B cell (primary cell): Measurements from ENCODE around the gene GJB2. TPM values are rescaled to one million over a fixed set of nuclear protein-coding genes. Genes with fewer than 3 reads are reported as not detected.
A peak's percentile ranks its signal among the peaks of the same experiment; 100 is the strongest.

Source experiments
- ATAC-seq: fragments of 200-7000 bp; cut with Tn5 transposase; one replicate; pipeline ENCODE4 v1.10.0; 2021; ENCODE audit warnings: low read depth, mild to moderate bottlenecking, moderate number of reproducible peaks, moderate library complexity
- CTCF ChIA-PET: fragments of 350-600 bp; sonication (Branson Sonifier 250); formaldehyde crosslinking; loops from one replicate; lab custom pipeline; 2021; ENCODE audit warnings: antibody characterized with exemption, inconsistent platforms; lab: Charles Lee
- POLR2A ChIA-PET: fragments of 350-600 bp; sonication (Branson Sonifier 250); formaldehyde crosslinking; loops from one replicate; lab custom pipeline; 2021; ENCODE audit warnings: antibody characterized with exemption; lab: Charles Lee
- DNase-seq: peaks from one replicate; pipeline ENCODE4 v3.0.0; 2013
- H2AFZ ChIP-seq: 2 replicates; pipeline ENCODE4 v1.6.1; 2012; ENCODE audit warnings: mild to moderate bottlenecking, low read depth, low read length; ENCODE audit not compliant: insufficient read depth, poor library complexity, severe bottlenecking
- H3K27ac ChIP-seq, 2 donors: 1 replicate in 1 of 2; 2 replicates in 1 of 2; pipeline ENCODE4 v1.5.1; 2012 to 2013; ENCODE audit warnings: low read length in 2 of 2, mild to moderate bottlenecking in 2 of 2, moderate library complexity in 1 of 2
- H3K27me3 ChIP-seq, 4 experiments: fragments of 200-600 bp in 1 of 4; sonication (generic) in 1 of 4; replicated peaks in 1 of 4; 1 replicate in 2 of 4; 2 replicates in 2 of 4; pipeline versions ENCODE4 v1.6.1 to v1.7.0; 2013 to 2016; ENCODE audit warnings: low read length in 3 of 4, mild to moderate bottlenecking in 2 of 4, mixed read lengths in 1 of 4, moderate library complexity in 1 of 4; ENCODE audit not compliant: insufficient read depth in 4 of 4, control insufficient read depth in 3 of 4; ENCODE audit errors: control extremely low read depth in 1 of 4
- H3K36me3 ChIP-seq, 2 experiments: replicated peaks in 1 of 2; 1 replicate in 1 of 2; 2 replicates in 1 of 2; pipeline versions ENCODE4 v1.6.1 to v1.7.1; 2013; ENCODE audit warnings: low read length in 1 of 2; ENCODE audit not compliant: insufficient read depth in 2 of 2, control insufficient read depth in 1 of 2; ENCODE audit errors: control extremely low read depth in 1 of 2, extremely low read depth in 1 of 2
- H3K4me1 ChIP-seq, 2 donors: fragments of 200-600 bp in 1 of 2; sonication (generic) in 1 of 2; 1 replicate in 1 of 2; 2 replicates in 1 of 2; pipeline versions ENCODE4 v1.5.1 to v1.6.1; 2013 to 2017; ENCODE audit warnings: low read length in 2 of 2; ENCODE audit not compliant: control insufficient read depth in 2 of 2, insufficient read depth in 2 of 2
- H3K4me2 ChIP-seq: replicated peaks from 2 replicates; pipeline ENCODE3; 2012; ENCODE audit warnings: mild to moderate bottlenecking, low read depth, low read length; ENCODE audit not compliant: poor library complexity, severe bottlenecking
- H3K4me3 ChIP-seq, 5 experiments: fragments of 200-600 bp in 1 of 5; sonication (generic) in 1 of 5; 1 replicate in 3 of 5; 2 replicates in 2 of 5; pipeline versions ENCODE4 v1.5.1 to v1.7.0; 2011 to 2016; ENCODE audit warnings: low read length in 4 of 5, mild to moderate bottlenecking in 4 of 5, low read depth in 2 of 5, control low read depth in 1 of 5, moderate library complexity in 1 of 5; ENCODE audit not compliant: insufficient read depth in 1 of 5; ENCODE audit errors: control extremely low read depth in 1 of 5, extremely low read depth in 1 of 5
- H3K79me2 ChIP-seq: fragments of 200-600 bp; sonication (generic); one replicate; pipeline ENCODE4 v1.6.0; 2016; ENCODE audit warnings: low read length; ENCODE audit not compliant: control insufficient read depth, insufficient read depth
- H3K9ac ChIP-seq: fragments of 200-600 bp; sonication (generic); 2 replicates; pipeline ENCODE4 v1.6.1; 2017; ENCODE audit warnings: mild to moderate bottlenecking, low read length, moderate library complexity
- H3K9me3 ChIP-seq, 3 donors: one replicate each; pipeline versions ENCODE4 v1.6.1 to v1.7.1; 2013; ENCODE audit warnings: low read length in 2 of 3; ENCODE audit not compliant: control insufficient read depth in 2 of 3, insufficient read depth in 1 of 3; ENCODE audit errors: control extremely low read depth in 1 of 3
- H4K20me1 ChIP-seq: 2 replicates; pipeline ENCODE4 v1.6.0; 2012; ENCODE audit warnings: mild to moderate bottlenecking, low read length; ENCODE audit not compliant: insufficient read depth, control insufficient read depth, poor library complexity, severe bottlenecking
- H3K27ac Mint-ChIP-seq: one replicate; pipeline ENCODE4 v1.8.0; 2021; ENCODE audit warnings: mixed read lengths
- H3K27me3 Mint-ChIP-seq: one replicate; pipeline ENCODE4 v1.8.0; 2021; ENCODE audit warnings: mixed read lengths
- H3K4me1 Mint-ChIP-seq: one replicate; pipeline ENCODE4 v1.8.0; 2021; ENCODE audit warnings: mixed read lengths
- H3K4me3 Mint-ChIP-seq: one replicate; pipeline ENCODE4 v1.8.0; 2021; ENCODE audit warnings: mixed read lengths
- H3K9me3 Mint-ChIP-seq: one replicate; pipeline ENCODE4 v1.8.0; 2022; ENCODE audit warnings: mixed read lengths; ENCODE audit not compliant: insufficient read depth
- EZH2 ChIP-seq: IDR thresholded peaks from 2 replicates; pipeline ENCODE4 v1.6.1; 2012; ENCODE audit warnings: borderline replicate concordance, low read depth, mild to moderate bottlenecking, moderate library complexity, low read length; ENCODE audit not compliant: insufficient read depth, poor library complexity, severe bottlenecking
- WGBS: methylation state at CpG from one replicate; pipeline ENCODE4 v1.1.5; 2013; ENCODE audit warnings: missing lambda C conversion rate; ENCODE audit not compliant: insufficient coverage; 5-methylcytosine and 5-hydroxymethylcytosine counted together
- intact Hi-C: fragments of 100-400 bp; cut with micrococcal nuclease; formaldehyde crosslinking; loops from one replicate; pipeline ENCODE4 v1.10.0; 2022
- polyA plus RNA-seq: library from polyadenylated mRNA; depleted of rRNA; stranded (reverse); fragments of >200 nt; gene quantifications from 2 replicates; pipeline ENCODE4 v1.2.3, GENCODE V29; 2012
- total RNA-seq, 2 donors: library from RNA; stranded (reverse); fragments of 120-200 nt in 1 of 2; gene quantifications; 1 replicate in 1 of 2; 2 replicates in 1 of 2; pipeline versions ENCODE4 v1.2.3 to v1.2.4, GENCODE V29; 2013 to 2022
- TF ChIP-seq, protein P1 (sequence below): fragments of 200-600 bp; IDR thresholded peaks from one replicate; pipeline ENCODE4 v1.8.0; 2022; ENCODE audit warnings: antibody characterized with exemption, mild to moderate bottlenecking

The GJB2 gene
- total and polyA plus RNA-seq, 2 donors (not counting 1 experiment from before 2014, with no cell fraction given) = not detected

DNA sequence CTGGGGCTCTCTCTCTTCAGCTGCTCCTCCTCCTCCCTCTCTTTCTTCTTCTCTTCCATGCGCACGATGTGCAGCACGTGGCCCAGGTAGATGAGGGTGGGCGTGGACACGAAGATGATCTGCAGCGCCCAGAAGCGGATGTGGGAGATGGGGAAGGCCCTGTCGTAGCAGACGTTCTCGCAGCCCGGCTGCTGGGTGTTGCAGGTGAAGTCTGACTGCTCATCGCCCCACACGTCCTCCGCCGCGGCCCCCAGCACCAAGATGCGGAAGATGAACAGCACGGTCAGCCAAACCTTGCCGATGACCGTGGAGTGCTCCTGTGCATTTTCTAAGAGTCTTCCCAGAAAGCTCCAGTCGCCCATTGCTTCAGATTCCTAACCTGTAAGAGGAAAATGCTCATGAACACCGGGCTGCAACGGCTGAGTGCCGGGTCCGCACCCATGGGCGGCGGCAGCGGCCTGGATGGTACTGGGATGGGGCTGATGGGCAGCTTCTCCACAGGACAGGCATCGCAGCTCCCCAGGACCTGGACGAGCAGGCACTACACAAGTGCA is 49.7 kb downstream of the GJB2 start:
- Histone ChIP-seq H3K27ac (no peak overlapping the region), H3K9ac (no peak overlapping the region), H3K27me3 (peaks cover 0 to 19% (median 7%) of the 10 kb centered on the region in 4 experiments), H4K20me1 (peaks cover 4% of the 10 kb centered on the region), H3K4me1 (peaks cover 2 to 6% of the 10 kb centered on the region in 2 donors), H3K79me2 (no peaks in the 10 kb centered on the region), H2AFZ (no peak overlapping the region), H3K9me3 (peaks cover 0 to 10% (median 0%) of the 10 kb centered on the region in 3 donors), H3K4me3 (no peak overlapping the region), H3K36me3 (no peaks in the 10 kb centered on the region), H3K4me2 (peak overlapping the region; percentile 40)
- no peaks in the 10 kb centered on the region for H3K4me1 Mint-ChIP-seq
- no peak for DNase-seq
- no peak overlapping the region for H3K27ac Mint-ChIP-seq
- CTCF ChIA-PET = no interaction called here
- no peaks in the 10 kb centered on the region for H3K9me3 Mint-ChIP-seq
- no peak for ATAC-seq
- H3K27me3 Mint-ChIP-seq = peaks cover 49% of the 10 kb centered on the region
- intact Hi-C loops = no loop called here
- POLR2A ChIA-PET = no interaction called here
- H3K4me3 Mint-ChIP-seq = no peak overlapping the region
- no peak for TF ChIP-seq EZH2
- WGBS = 89% methylated on average over 25 of the region's 30 CpGs

DNA sequence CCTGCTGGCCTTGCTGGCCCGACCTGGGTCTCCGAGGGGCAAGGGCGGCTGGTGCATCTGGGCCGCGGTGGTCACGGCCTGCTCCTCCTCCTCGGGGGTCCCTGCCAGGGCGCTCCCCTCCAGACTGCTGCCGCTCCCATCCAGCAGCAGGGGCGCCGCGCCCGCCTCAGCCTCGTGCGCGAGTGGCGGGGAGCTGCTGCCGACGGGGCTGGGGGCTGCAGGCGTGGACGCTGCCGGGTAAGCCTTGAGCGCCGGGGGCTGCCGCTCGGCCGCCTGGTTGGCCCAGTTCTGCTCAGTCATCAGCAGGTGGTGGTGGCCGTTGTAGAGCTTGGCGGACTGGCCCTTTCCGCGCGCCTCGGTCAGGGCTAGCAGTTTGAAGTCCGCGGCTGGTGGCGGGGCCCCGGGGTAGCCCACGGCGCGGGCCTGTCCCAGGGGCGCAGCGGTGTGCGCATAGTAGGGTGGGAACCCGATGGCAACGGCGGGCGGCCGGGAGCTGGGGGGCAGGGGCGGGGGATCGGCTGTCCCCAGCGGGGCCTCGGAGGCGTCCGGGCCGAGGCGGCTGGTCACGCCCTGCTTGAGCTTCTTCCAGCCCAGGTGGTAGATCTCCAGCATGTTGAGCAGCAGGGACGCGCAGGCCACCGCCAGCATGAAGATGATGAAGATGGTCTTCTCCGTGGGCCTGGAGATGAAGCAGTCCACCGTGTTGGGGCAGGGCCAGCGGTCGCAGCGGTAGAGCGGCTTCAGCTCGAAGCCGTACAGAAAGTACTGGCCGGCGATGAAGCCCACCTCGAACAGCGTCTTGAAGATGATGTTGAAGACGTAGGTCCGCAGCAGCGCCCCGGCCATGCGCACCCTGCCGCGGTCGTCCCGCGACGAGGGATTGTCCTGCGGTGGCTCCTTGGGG is 50.5 kb downstream of the GJB2 start:
- ChIA-PET POLR2A (no interaction called here), CTCF (no interaction called here)
- WGBS = 33% methylated on average over 81 of the region's 84 CpGs
- H3K27me3 ChIP-seq = peaks cover 0 to 26% (median 8%) of the 10 kb centered on the region in 4 experiments
- peaks cover 53% of the 10 kb centered on the region for H3K27me3 Mint-ChIP-seq
- no peak overlapping the region for H3K9ac ChIP-seq
- peaks cover 2 to 6% of the 10 kb centered on the region in 2 donors for H3K4me1 ChIP-seq
- no peaks in the 10 kb centered on the region for H3K4me1 Mint-ChIP-seq
- intact Hi-C loops = no loop called here
- no peak overlapping the region for H3K4me3 ChIP-seq
- peak overlapping the region; percentile 40 for H3K4me2 ChIP-seq
- ATAC-seq (no peak), DNase-seq (no peak)
- TF ChIP-seq, protein P1, sequence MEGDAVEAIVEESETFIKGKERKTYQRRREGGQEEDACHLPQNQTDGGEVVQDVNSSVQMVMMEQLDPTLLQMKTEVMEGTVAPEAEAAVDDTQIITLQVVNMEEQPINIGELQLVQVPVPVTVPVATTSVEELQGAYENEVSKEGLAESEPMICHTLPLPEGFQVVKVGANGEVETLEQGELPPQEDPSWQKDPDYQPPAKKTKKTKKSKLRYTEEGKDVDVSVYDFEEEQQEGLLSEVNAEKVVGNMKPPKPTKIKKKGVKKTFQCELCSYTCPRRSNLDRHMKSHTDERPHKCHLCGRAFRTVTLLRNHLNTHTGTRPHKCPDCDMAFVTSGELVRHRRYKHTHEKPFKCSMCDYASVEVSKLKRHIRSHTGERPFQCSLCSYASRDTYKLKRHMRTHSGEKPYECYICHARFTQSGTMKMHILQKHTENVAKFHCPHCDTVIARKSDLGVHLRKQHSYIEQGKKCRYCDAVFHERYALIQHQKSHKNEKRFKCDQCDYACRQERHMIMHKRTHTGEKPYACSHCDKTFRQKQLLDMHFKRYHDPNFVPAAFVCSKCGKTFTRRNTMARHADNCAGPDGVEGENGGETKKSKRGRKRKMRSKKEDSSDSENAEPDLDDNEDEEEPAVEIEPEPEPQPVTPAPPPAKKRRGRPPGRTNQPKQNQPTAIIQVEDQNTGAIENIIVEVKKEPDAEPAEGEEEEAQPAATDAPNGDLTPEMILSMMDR = no peak
- no peak for TF ChIP-seq EZH2
- no peak overlapping the region for H2AFZ ChIP-seq
- H3K9me3 ChIP-seq = peaks cover 0 to 10% (median 0%) of the 10 kb centered on the region in 3 donors
- H4K20me1 ChIP-seq = peaks cover 4% of the 10 kb centered on the region
- H3K79me2 ChIP-seq = no peaks in the 10 kb centered on the region
- H3K27ac Mint-ChIP-seq = no peak overlapping the region
- no peak overlapping the region for H3K4me3 Mint-ChIP-seq
- no peaks in the 10 kb centered on the region for H3K9me3 Mint-ChIP-seq
- H3K36me3 ChIP-seq = no peaks in the 10 kb centered on the region
- no peak overlapping the region for H3K27ac ChIP-seq
